A549 (cell line): Measurements from ENCODE around the gene PLTP.

Experiments
- CTCF ChIP-seq: fragments of >200 bp; sonication (Bioruptor Twin); formaldehyde crosslinking; IDR thresholded peaks from 3 replicates; pipeline ENCODE4 v1.5.1; 2016
- JUN ChIP-seq, 2 experiments: fragments of >200 bp; sonication (Bioruptor Twin); formaldehyde crosslinking; IDR thresholded peaks; 2 replicates in 1 of 2; 3 replicates in 1 of 2; pipeline ENCODE4 v1.6.1; 2016 to 2017
- POLR2A ChIP-seq: IDR thresholded peaks from 2 replicates; pipeline ENCODE4 v1.6.1; 2012; ENCODE audit warnings: mild to moderate bottlenecking, low read length
- RFX5 ChIP-seq: fragments of 450-650 bp; IDR thresholded peaks from 2 replicates; pipeline ENCODE4 v1.7.1; 2014; ENCODE audit warnings: antibody characterized with exemption, mild to moderate bottlenecking, moderate library complexity

- TF ChIP-seq RFX5 (no peak), CTCF (no peak), POLR2A (no peak), JUN (IDR thresholded peaks at IDR 0.05) (no peak)
Measured at GRCh38 chr20:45861221-45862075, 50.5 kb downstream of the PLTP start.
